ENCODE results near the gene PLVAP. TPM values are rescaled to one million over a fixed set of nuclear protein-coding genes. Genes with fewer than 3 reads are reported as not detected.

PLVAP gene
- total RNA-seq, 1 donor from 2014 or later: 0.95 TPM

- peak overlapping the region; percentile 41 for H3K27ac Mint-ChIP-seq (ENCODE audit: unreplicated experiment)
- H2AFZ ChIP-seq (ENCODE audit: low read depth, low read length): peak overlapping the region; percentile 94
- no peak overlapping the region for H3K9ac ChIP-seq (ENCODE audit: low read length)
These were observed 41.6 kb downstream of the PLVAP start for GRCh38 chr19:17335575-17335974.

GRCh38 chr19:17334414-17335409 is 42.4 kb downstream of the PLVAP start, which contains the start of gene ANO8:
Gene ANO8, minus strand, starts transcription at chr19:17334855. Its CDS starts 185 bp downstream, at chr19:17334670.
- peak within 1 kb of the TSS; percentile 89 for H3K4me3 Mint-ChIP-seq (ENCODE audit: unreplicated experiment)
- peak within 1 kb of the TSS; percentile 93 for H3K4me2 ChIP-seq (ENCODE audit: low read length)
- H3K9me3 Mint-ChIP-seq (ENCODE audit: unreplicated experiment): no peaks in the 10 kb centered on the region
- DNase-seq (ENCODE audit: low read depth): peak; percentile 100
- peaks cover 3% of the 10 kb centered on the region for H3K4me1 Mint-ChIP-seq (ENCODE audit: low read depth, unreplicated experiment)
- H3K4me3 ChIP-seq (ENCODE audit: insufficient read depth, low read depth, low read length): peak within 1 kb of the TSS; percentile 78
- H3K36me3 Mint-ChIP-seq (ENCODE audit: low read depth, unreplicated experiment): peaks cover 7% of the 10 kb centered on the region
- H3K9me3 ChIP-seq (ENCODE audit: insufficient read depth, low read depth, low read length): no peaks in the 10 kb centered on the region
- H3K9ac ChIP-seq (ENCODE audit: low read length): peak within 1 kb of the TSS; percentile 80
- H3K36me3 ChIP-seq (ENCODE audit: insufficient read depth, low read length): no peaks in the 10 kb centered on the region
- peak within 1 kb of the TSS; percentile 80 for H3K27ac Mint-ChIP-seq (ENCODE audit: unreplicated experiment)
- H3K27me3 ChIP-seq (ENCODE audit: insufficient read depth, low read length): no peaks in the 10 kb centered on the region
- H3K27me3 Mint-ChIP-seq (ENCODE audit: low read depth, unreplicated experiment): no peaks in the 10 kb centered on the region
- peak within 1 kb of the TSS; percentile 94 for H2AFZ ChIP-seq (ENCODE audit: low read depth, low read length)
- H3K79me2 ChIP-seq (ENCODE audit: insufficient read depth, low read length): peaks cover 13% of the 10 kb centered on the region
- peaks cover 19% of the 10 kb centered on the region for H3K4me1 ChIP-seq (ENCODE audit: insufficient read depth, low read length)
- no peak for FAIRE-seq
- H3K27ac ChIP-seq (ENCODE audit: low read depth, low read length): peak within 1 kb of the TSS; percentile 46
- H4K20me1 ChIP-seq (ENCODE audit: insufficient read depth, low read length): no peaks in the 10 kb centered on the region
- TF ChIP-seq CTCF (IDR thresholded peaks at IDR 0.05; ENCODE audit: insufficient read depth, low read depth, low read length) (no peak), EZH2 (IDR thresholded peaks at IDR 0.05; ENCODE audit: insufficient read depth, low read length) (no peak)

More at GRCh38 chr19:17335575-17335974, 41.6 kb downstream of the PLVAP start:
- H3K9me3 ChIP-seq (ENCODE audit: insufficient read depth, low read depth, low read length): no peaks in the 10 kb centered on the region
- no peaks in the 10 kb centered on the region for H4K20me1 ChIP-seq (ENCODE audit: insufficient read depth, low read length)
- Mint-ChIP-seq H3K9me3 (ENCODE audit: unreplicated experiment) (no peaks in the 10 kb centered on the region), H3K4me1 (ENCODE audit: low read depth, unreplicated experiment) (peaks cover 3% of the 10 kb centered on the region), H3K4me3 (ENCODE audit: unreplicated experiment) (peak overlapping the region; percentile 89), H3K36me3 (ENCODE audit: low read depth, unreplicated experiment) (peaks cover 5% of the 10 kb centered on the region), H3K27me3 (ENCODE audit: low read depth, unreplicated experiment) (no peaks in the 10 kb centered on the region)
- H3K27ac ChIP-seq (ENCODE audit: low read depth, low read length): no peak overlapping the region
- no peak for DNase-seq (ENCODE audit: low read depth)
- no peak overlapping the region for H3K4me2 ChIP-seq (ENCODE audit: low read length)
- TF ChIP-seq EZH2 (IDR thresholded peaks at IDR 0.05; ENCODE audit: insufficient read depth, low read length): no peak
- no peak for TF ChIP-seq CTCF (IDR thresholded peaks at IDR 0.05; ENCODE audit: insufficient read depth, low read depth, low read length)
- no peaks in the 10 kb centered on the region for H3K36me3 ChIP-seq (ENCODE audit: insufficient read depth, low read length)
- no peak for FAIRE-seq
- peaks cover 19% of the 10 kb centered on the region for H3K4me1 ChIP-seq (ENCODE audit: insufficient read depth, low read length)
- H3K4me3 ChIP-seq (ENCODE audit: insufficient read depth, low read depth, low read length): no peak overlapping the region
- H3K27me3 ChIP-seq (ENCODE audit: insufficient read depth, low read length): no peaks in the 10 kb centered on the region
- peaks cover 13% of the 10 kb centered on the region for H3K79me2 ChIP-seq (ENCODE audit: insufficient read depth, low read length)
